WTC11 (cell line): Measurements from ENCODE around the gene FIZ1. TPM values are rescaled to one million over a fixed set of nuclear protein-coding genes. Genes with fewer than 3 reads are reported as not detected.

Source experiments
- ATAC-seq: fragments of 200-7000 bp; cut with Tn5 transposase; 2 replicates; pipeline ENCODE4 v1.10.0; 2021; ENCODE audit warnings: mild to moderate bottlenecking, moderate library complexity
- CTCF ChIA-PET: fragments of 300-600 bp; sonication (Branson Sonifier 250); formaldehyde crosslinking; loops from one replicate; lab custom pipeline; 2021; ENCODE audit warnings: antibody characterized with exemption; lab: Charles Lee
- POLR2A ChIA-PET: fragments of 350-600 bp; sonication (Branson Sonifier 250); formaldehyde crosslinking; loops from one replicate; lab custom pipeline; 2021; ENCODE audit warnings: antibody characterized with exemption; lab: Charles Lee
- DNase-seq: peaks from one replicate; pipeline ENCODE4 v3.0.0; 2021; ENCODE audit warnings: low spot score
- H3K27ac Mint-ChIP-seq: 2 replicates; pipeline ENCODE4 v1.8.0; 2021; ENCODE audit warnings: mixed read lengths
- H3K27me3 Mint-ChIP-seq: 2 replicates; pipeline ENCODE4 v1.8.0; 2021; ENCODE audit warnings: low read depth, mild to moderate bottlenecking, moderate library complexity, mixed read lengths
- H3K36me3 Mint-ChIP-seq: 2 replicates; pipeline ENCODE4 v1.8.0; 2021; ENCODE audit warnings: mixed read lengths
- H3K4me1 Mint-ChIP-seq: 2 replicates; pipeline ENCODE4 v1.8.0; 2022; ENCODE audit warnings: mixed read lengths
- H3K4me3 Mint-ChIP-seq: 2 replicates; pipeline ENCODE4 v1.8.0; 2021; ENCODE audit warnings: mild to moderate bottlenecking, moderate library complexity, mixed read lengths
- H3K9me3 Mint-ChIP-seq: 2 replicates; pipeline ENCODE4 v1.8.0; 2021; ENCODE audit warnings: mixed read lengths
- ARID4B ChIP-seq: sonication (generic); formaldehyde crosslinking; IDR thresholded peaks from 2 replicates; pipeline ENCODE4 v1.8.0; 2023; ENCODE audit warnings: missing genetic modification reagents, mild to moderate bottlenecking, borderline replicate concordance
- CREB1 ChIP-seq: sonication (generic); formaldehyde crosslinking; IDR thresholded peaks from 2 replicates; pipeline ENCODE4 v1.8.0; 2023; ENCODE audit warnings: mild to moderate bottlenecking, missing genetic modification reagents
- CTCF ChIP-seq: fragments of 200-600 bp; IDR thresholded peaks from 2 replicates; pipeline ENCODE4 v1.8.0; 2022; ENCODE audit warnings: antibody characterized with exemption
- E2F4 ChIP-seq: sonication (generic); formaldehyde crosslinking; IDR thresholded peaks from 2 replicates; pipeline ENCODE4 v1.8.1; 2022; ENCODE audit warnings: low read depth, mild to moderate bottlenecking, moderate library complexity, missing genetic modification reagents, borderline replicate concordance
- E2F5 ChIP-seq: sonication (generic); formaldehyde crosslinking; IDR thresholded peaks from 2 replicates; pipeline ENCODE4 v1.8.1; 2022; ENCODE audit warnings: mild to moderate bottlenecking, moderate library complexity, missing genetic modification reagents
- ESRRA ChIP-seq: sonication (generic); formaldehyde crosslinking; IDR thresholded peaks from 2 replicates; pipeline ENCODE4 v1.8.1; 2022; ENCODE audit warnings: mild to moderate bottlenecking, missing genetic modification reagents, borderline replicate concordance
- FOXP1 ChIP-seq: sonication (generic); formaldehyde crosslinking; IDR thresholded peaks from 2 replicates; pipeline ENCODE4 v1.8.0; 2022; ENCODE audit warnings: missing genetic modification reagents, mild to moderate bottlenecking, moderate library complexity, borderline replicate concordance
- NFE2L1 ChIP-seq: sonication (generic); formaldehyde crosslinking; IDR thresholded peaks from 2 replicates; pipeline ENCODE4 v1.8.1; 2023; ENCODE audit warnings: missing genetic modification reagents
- NR1H2 ChIP-seq: sonication (generic); formaldehyde crosslinking; IDR thresholded peaks from 2 replicates; pipeline ENCODE4 v1.9.0; 2021; ENCODE audit warnings: mild to moderate bottlenecking, moderate library complexity, missing genetic modification reagents
- NR2C2 ChIP-seq: sonication (generic); formaldehyde crosslinking; IDR thresholded peaks from 2 replicates; pipeline ENCODE4 v1.8.0; 2022; ENCODE audit warnings: mild to moderate bottlenecking, missing genetic modification reagents
- NR3C1 ChIP-seq: sonication (generic); formaldehyde crosslinking; conservative IDR thresholded peaks from 2 replicates; pipeline ENCODE4 v1.8.1; 2023; ENCODE audit warnings: low read depth, mild to moderate bottlenecking, missing genetic modification reagents
- SMAD4 ChIP-seq: sonication (generic); formaldehyde crosslinking; IDR thresholded peaks from 2 replicates; pipeline ENCODE4 v1.8.0; 2022; ENCODE audit warnings: mild to moderate bottlenecking, missing genetic modification reagents
- SOX15 ChIP-seq: fragments of 250-450 bp; sonication (Bioruptor Pico); IDR thresholded peaks from 2 replicates; pipeline ENCODE4 v1.9.0; 2021; ENCODE audit warnings: mild to moderate bottlenecking
- SP1 ChIP-seq: sonication (generic); formaldehyde crosslinking; conservative IDR thresholded peaks from 2 replicates; pipeline ENCODE4 v1.8.1; 2022; ENCODE audit warnings: missing genetic modification reagents
- TEAD4 ChIP-seq: sonication (generic); formaldehyde crosslinking; IDR thresholded peaks from 2 replicates; pipeline ENCODE4 v1.8.0; 2022; ENCODE audit warnings: mild to moderate bottlenecking, missing genetic modification reagents
- ZBTB21 ChIP-seq: sonication (generic); formaldehyde crosslinking; IDR thresholded peaks from 2 replicates; pipeline ENCODE4 v1.8.1; 2023; ENCODE audit warnings: mild to moderate bottlenecking, missing genetic modification reagents, borderline replicate concordance
- ZBTB43 ChIP-seq: sonication (generic); formaldehyde crosslinking; IDR thresholded peaks from 2 replicates; pipeline ENCODE4 v1.8.1; 2023; ENCODE audit warnings: mild to moderate bottlenecking, missing genetic modification reagents
- ZNF121 ChIP-seq: sonication (generic); formaldehyde crosslinking; IDR thresholded peaks from 2 replicates; pipeline ENCODE4 v1.8.0; 2023; ENCODE audit warnings: missing genetic modification reagents
- ZNF317 ChIP-seq: sonication (generic); formaldehyde crosslinking; IDR thresholded peaks from 2 replicates; pipeline ENCODE4 v1.8.1; 2023; ENCODE audit warnings: low read depth, mild to moderate bottlenecking, moderate library complexity, missing genetic modification reagents, borderline replicate concordance
- total RNA-seq: library from RNA; stranded (reverse); gene quantifications from 3 replicates; pipeline ENCODE4 v1.2.3, GENCODE V29; 2021

FIZ1 gene
- total RNA-seq, 1 experiment from 2014 or later, result 20.1 TPM

GRCh38 chr19:55546822-55547614, 52.3 kb downstream of the FIZ1 start:
- Mint-ChIP-seq H3K27me3 (peaks cover 2% of the 10 kb centered on the region; the same call in 1 of the 2 replicates), H3K4me1 (peaks cover 30% of the 10 kb centered on the region), H3K27ac (peak overlapping the region; percentile 68), H3K36me3 (no peaks in the 10 kb centered on the region), H3K4me3 (no peak overlapping the region), H3K9me3 (peaks cover 9% of the 10 kb centered on the region)
- CTCF ChIA-PET, result interaction anchor here (0.6 to 1.2 kb wide), 4 partner anchors 43 to 389 kb away, joined by 3 to 4 read pairs (median 4); partner anchors contain the start of genes NAT14, TNNI3 and ZNF865
- no peak for TF ChIP-seq SOX15 (CRISPR knock-in tag)
- TF ChIP-seq SMAD4 (CRISPR knock-in tag), result no peak
- no peak for TF ChIP-seq E2F4 (CRISPR knock-in tag)
- TF ChIP-seq ZNF121 (CRISPR knock-in tag), result no peak
- TF ChIP-seq TEAD4 (CRISPR knock-in tag), result no peak
- no peak for TF ChIP-seq CTCF
- TF ChIP-seq FOXP1 (CRISPR knock-in tag), result no peak
- TF ChIP-seq NR1H2, result no peak
- no peak for TF ChIP-seq NR3C1 (CRISPR knock-in tag)
- no peak for TF ChIP-seq NR2C2 (CRISPR knock-in tag)
- TF ChIP-seq ARID4B (CRISPR knock-in tag), result no peak
- TF ChIP-seq ESRRA, result no peak
- no peak for TF ChIP-seq ZBTB21 (CRISPR knock-in tag)
- TF ChIP-seq NFE2L1, result no peak
- no peak for TF ChIP-seq CREB1
- no peak for TF ChIP-seq ZBTB43 (CRISPR knock-in tag)
- no peak for TF ChIP-seq E2F5 (CRISPR knock-in tag)
- no peak for TF ChIP-seq ZNF317 (CRISPR knock-in tag)
- no peak for TF ChIP-seq SP1 (CRISPR knock-in tag)
- POLR2A ChIA-PET, result interaction anchor here (0.6 to 1.0 kb wide), 2 partner anchors 52 to 88 kb away, joined by 3 read pairs; no protein-coding TSS in a partner anchor
- DNase-seq (no peak), ATAC-seq (no peak)
